ENCODE measurements around the gene RAET1L.

RAET1L gene

DNA sequence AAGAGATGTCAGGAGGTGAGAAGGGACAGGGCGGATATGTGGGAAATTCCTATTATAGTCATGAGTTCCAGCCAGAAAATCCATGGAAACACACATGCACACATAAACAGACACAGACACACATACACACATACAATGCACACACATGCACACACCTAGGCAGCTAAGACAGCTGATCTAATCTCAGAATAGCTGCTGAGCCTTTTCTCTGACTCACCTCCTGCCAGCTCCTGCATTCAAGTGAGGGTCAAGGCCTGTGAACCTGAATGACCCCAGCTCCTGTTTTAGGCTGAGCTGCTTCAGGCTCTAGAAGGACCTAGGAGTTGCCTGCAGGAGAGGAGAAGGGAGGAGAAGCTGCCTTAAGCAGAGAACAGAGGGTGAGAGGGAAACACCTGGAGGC lies 21.6 kb upstream of the RAET1L start:
- H3K27ac ChIP-seq = no peak overlapping the region
- TF ChIP-seq, protein P1, sequence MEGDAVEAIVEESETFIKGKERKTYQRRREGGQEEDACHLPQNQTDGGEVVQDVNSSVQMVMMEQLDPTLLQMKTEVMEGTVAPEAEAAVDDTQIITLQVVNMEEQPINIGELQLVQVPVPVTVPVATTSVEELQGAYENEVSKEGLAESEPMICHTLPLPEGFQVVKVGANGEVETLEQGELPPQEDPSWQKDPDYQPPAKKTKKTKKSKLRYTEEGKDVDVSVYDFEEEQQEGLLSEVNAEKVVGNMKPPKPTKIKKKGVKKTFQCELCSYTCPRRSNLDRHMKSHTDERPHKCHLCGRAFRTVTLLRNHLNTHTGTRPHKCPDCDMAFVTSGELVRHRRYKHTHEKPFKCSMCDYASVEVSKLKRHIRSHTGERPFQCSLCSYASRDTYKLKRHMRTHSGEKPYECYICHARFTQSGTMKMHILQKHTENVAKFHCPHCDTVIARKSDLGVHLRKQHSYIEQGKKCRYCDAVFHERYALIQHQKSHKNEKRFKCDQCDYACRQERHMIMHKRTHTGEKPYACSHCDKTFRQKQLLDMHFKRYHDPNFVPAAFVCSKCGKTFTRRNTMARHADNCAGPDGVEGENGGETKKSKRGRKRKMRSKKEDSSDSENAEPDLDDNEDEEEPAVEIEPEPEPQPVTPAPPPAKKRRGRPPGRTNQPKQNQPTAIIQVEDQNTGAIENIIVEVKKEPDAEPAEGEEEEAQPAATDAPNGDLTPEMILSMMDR (IDR thresholded peaks at IDR 0.05) = no peak
- no peak overlapping the region for H3K4me3 ChIP-seq
- DNase-seq (ENCODE audit: low spot score) = no peak

DNA sequence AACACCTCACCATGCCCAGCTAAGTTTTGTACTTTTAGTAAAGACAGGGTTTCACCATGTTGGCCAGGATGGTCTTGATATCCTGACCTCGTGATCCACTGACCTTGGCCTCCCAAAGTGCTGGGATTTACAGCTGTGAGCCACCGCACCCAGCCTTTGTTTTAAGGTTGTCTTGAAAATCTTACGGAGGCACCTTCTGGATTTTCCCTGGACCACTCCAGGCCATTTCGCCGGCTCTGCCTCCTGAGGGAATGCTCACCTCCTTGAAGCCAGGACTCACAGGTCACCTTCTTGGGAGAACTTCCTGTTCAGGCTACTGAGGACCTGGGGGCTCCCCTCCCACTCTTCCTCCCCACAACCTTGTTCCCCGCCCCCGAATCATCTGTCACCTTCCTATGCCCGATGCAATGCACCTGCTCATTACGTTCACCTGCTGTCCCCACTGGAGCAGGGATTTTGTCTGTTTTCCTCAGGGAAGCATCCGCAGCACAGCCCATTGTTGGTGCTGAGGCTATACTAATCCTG lies 19.4 kb upstream of the RAET1L start:
- DNase-seq (ENCODE audit: low spot score) = no peak
- Histone ChIP-seq H3K27ac (no peak overlapping the region), H3K4me3 (no peak overlapping the region)
- TF ChIP-seq, protein P1 (IDR thresholded peaks at IDR 0.05) = no peak

DNA sequence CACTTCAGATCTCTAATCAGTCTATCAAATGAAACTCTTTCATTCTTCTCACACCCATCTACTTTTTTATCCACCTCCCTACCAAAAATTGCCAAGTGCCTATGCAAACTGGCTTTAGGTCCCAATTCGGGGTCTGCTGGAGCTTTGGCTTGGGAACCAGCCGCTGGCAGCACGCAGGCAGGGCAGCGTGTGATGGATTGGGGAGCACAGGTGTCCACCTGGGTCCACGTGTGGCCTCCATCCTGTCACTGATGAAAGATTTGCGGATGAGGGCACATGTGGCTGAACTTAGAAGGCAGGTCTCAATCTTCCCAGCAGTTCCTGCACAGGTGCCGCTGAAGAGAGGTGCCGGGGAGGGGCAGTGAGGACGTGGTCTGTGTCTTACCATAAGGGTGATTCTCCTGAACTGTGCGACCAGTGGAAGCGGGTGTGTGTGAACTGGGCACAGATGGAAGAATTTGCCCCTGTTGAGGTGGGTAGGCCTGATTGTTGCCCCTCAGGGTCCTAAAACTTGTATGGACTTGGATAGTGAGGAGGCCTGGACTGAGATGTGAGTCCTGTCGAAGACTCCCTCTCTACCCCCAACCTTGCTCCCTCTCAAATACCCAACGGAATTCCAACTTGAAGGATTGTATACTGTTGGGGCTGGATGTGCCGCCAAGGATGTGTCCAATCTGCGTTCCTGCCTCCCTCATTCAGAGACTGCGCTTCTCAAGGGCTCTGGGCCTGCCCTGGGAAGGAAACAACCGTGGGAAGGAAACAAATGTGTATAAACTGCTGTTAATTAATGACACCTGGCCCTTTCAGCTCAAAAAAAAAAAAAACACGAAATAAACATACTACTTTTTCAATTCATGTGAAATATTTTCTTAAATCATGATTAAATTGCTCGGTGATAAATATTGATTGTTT lies 18.4 kb upstream of the RAET1L start:
- TF ChIP-seq, protein P1 (IDR thresholded peaks at IDR 0.05) = no peak

DNA sequence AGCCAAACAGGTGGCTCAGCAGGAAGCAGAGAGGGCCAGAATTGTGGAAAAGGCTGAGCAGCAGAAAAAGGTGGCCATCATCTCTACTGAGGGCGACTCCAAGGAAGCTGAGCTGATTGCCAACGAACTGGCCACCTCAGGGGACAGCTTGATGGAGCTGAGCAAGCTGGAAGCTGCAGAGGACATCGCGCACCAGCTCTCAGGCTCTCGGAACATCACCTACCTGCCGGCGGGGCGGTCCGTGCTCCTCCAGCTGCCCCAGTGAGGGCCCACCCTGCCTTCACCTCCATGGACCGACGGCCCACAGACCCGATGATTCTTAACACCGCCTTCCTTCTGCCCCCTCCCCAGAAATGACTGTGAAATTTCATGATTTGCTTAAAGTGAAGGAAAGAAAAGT lies 17.8 kb upstream of the RAET1L start:
- TF ChIP-seq, protein P1 (IDR thresholded peaks at IDR 0.05) = no peak
- Histone ChIP-seq H3K4me3 (no peak overlapping the region), H3K27ac (no peak overlapping the region)
- no peak for DNase-seq (ENCODE audit: low spot score)

More for the DNA sequence above, 18.4 kb upstream of the RAET1L start:
- Histone ChIP-seq H3K4me3 (no peak overlapping the region), H3K27ac (no peak overlapping the region)
- DNase-seq (ENCODE audit: low spot score) = no peak

DNA sequence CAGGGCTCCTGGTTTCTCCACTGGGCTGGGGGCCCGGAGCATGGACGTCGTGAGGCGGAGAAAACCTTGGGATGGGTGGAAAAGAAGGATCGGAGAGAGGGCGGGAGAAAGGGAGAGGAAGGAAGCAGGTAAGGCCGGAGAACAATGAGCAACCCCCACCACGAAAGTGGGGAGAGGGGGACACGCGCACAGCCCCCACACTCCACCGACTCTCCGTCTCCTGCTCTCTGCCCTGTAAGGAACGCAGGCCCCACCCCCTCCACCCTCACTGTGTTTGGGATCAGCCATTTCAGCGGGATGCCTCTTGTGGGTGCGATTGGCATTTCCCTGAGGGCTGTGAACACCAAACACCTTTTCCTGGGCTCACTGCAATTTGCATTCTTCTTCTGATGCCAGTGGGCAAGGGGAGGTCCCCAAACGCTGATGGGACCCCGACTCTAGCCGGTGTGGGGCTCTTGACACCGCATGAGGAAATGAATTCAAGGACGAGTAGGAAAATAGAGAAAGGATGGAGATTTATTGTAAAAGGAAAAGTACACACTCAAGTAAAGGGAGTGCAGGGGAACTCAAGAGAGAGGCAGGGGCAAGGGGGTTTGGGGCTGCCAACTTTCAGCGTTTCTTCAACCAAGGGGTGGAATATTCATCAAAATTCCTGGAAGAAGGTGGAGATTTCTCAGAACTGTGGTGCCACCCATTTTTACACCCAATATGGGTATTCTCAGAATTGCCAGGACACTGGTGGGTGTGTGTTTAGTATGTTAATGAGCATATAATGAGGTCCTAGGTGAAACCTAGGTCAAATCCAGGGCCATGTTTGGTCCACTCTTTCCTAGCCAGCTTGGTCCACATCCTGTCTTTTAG lies 13.1 kb upstream of the RAET1L start:
- TF ChIP-seq, protein P1 (IDR thresholded peaks at IDR 0.05) = no peak
- DNase-seq (ENCODE audit: low spot score) = no peak
- H3K4me3 ChIP-seq = peak overlapping the region; percentile 65
- H3K27ac ChIP-seq = no peak overlapping the region

DNA sequence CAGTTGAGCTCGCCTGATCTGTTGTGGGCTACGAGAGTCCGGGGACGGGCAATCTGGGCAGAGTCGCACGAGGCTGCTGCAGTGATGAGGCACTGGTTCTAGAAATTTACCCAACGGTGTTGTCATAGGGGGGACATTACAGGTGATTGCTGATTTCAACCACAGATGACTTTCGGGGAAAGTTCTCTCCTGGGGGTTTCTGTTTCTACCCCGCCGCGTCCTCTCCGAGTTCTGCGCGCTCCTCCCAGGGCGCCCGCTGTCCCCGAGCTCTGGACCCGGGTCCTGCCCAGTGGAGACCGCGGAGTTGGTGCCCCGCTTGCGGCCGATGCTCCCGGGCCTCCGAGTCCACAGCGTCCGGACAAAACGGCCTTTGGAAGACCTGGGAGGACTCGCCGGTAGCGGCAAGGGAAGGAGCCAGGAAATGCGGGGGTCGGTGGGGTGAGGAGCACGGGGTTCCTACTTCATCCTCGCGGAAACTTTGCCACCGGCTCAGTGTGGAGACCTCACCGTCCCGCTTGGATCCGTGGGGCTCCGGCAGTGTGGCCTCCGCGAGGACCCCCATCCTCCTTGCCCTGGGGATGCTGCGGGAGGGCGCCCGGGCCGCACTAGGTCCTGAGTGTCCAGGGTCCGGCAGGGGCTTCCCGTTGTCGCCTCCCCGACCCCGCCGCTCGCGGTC lies 12.3 kb upstream of the RAET1L start:
- no peak for DNase-seq (ENCODE audit: low spot score)
- Histone ChIP-seq H3K27ac (no peak overlapping the region), H3K4me3 (peak overlapping the region; percentile 65)
- TF ChIP-seq, protein P1 (IDR thresholded peaks at IDR 0.05) = no peak

Data from coronary artery (tissue), 2 donors.